Neuronal stem cell (in vitro differentiated cells): Measurements from ENCODE around the gene DUSP2.

Experiments
- DNase-seq: peaks from one replicate; pipeline ENCODE4 v3.0.0-alpha.2; 2013; ENCODE audit warnings: low spot score
- H2AFZ ChIP-seq: one replicate; pipeline ENCODE4 v1.6.1; 2013; ENCODE audit warnings: mild to moderate bottlenecking, low read length, inconsistent platforms
- H2AK5ac ChIP-seq: 2 replicates; pipeline ENCODE4 v1.6.1; 2013; ENCODE audit warnings: low read depth, mild to moderate bottlenecking, inconsistent platforms, low read length, moderate library complexity, mixed read lengths
- H2BK120ac ChIP-seq: 2 replicates; pipeline ENCODE4 v1.6.1; 2013; ENCODE audit warnings: low read depth, mild to moderate bottlenecking, inconsistent platforms, low read length, moderate library complexity, mixed read lengths
- H2BK12ac ChIP-seq: one replicate; pipeline ENCODE4 v1.6.1; 2013; ENCODE audit warnings: low read length, inconsistent platforms
- H2BK15ac ChIP-seq: 2 replicates; pipeline ENCODE4 v1.6.1; 2013; ENCODE audit warnings: mild to moderate bottlenecking, low read length, inconsistent platforms, mixed read lengths
- H2BK5ac ChIP-seq: one replicate; pipeline ENCODE4 v1.6.1; 2013; ENCODE audit warnings: inconsistent platforms, mild to moderate bottlenecking, low read length, moderate library complexity
- H3K14ac ChIP-seq: one replicate; pipeline ENCODE4 v1.6.1; 2013; ENCODE audit warnings: low read length, inconsistent platforms
- H3K18ac ChIP-seq: 2 replicates; pipeline ENCODE4 v1.6.1; 2013; ENCODE audit warnings: low read length, inconsistent platforms
- H3K23ac ChIP-seq: 2 replicates; pipeline ENCODE4 v1.6.1; 2013; ENCODE audit warnings: low read depth, mild to moderate bottlenecking, mixed read lengths, low read length, inconsistent platforms; ENCODE audit not compliant: poor library complexity
- H3K27ac ChIP-seq: replicated peaks from 3 replicates; pipeline ENCODE4 v1.5.1; 2013; ENCODE audit warnings: low read length, inconsistent platforms
- H3K27me3 ChIP-seq, 3 experiments: 2 replicates each; pipeline ENCODE4 v1.6.1; 2013; ENCODE audit warnings: low read length in 3 of 3, mild to moderate bottlenecking in 2 of 3, inconsistent platforms in 1 of 3, low read depth in 1 of 3, mixed read lengths in 1 of 3, moderate library complexity in 1 of 3; ENCODE audit not compliant: control insufficient read depth in 3 of 3, insufficient read depth in 3 of 3
- H3K36me3 ChIP-seq, 2 donors: replicated peaks in 1 of 2; 2 replicates each; pipeline ENCODE4 v1.6.1; 2013; ENCODE audit warnings: low read length in 2 of 2; ENCODE audit not compliant: control insufficient read depth in 2 of 2, insufficient read depth in 2 of 2
- H3K4ac ChIP-seq: 2 replicates; pipeline ENCODE4 v1.6.1; 2013; ENCODE audit warnings: inconsistent platforms, mild to moderate bottlenecking, low read length, moderate library complexity
- H3K4me1 ChIP-seq, 2 donors: 1 replicate in 1 of 2; 2 replicates in 1 of 2; pipeline ENCODE4 v1.6.1; 2013; ENCODE audit warnings: low read length in 2 of 2, low read depth in 1 of 2; ENCODE audit not compliant: control insufficient read depth in 2 of 2, insufficient read depth in 1 of 2
- H3K4me2 ChIP-seq: one replicate; pipeline ENCODE4 v1.6.1; 2013; ENCODE audit warnings: mild to moderate bottlenecking, low read length, inconsistent platforms; ENCODE audit not compliant: insufficient read depth, poor library complexity, severe bottlenecking
- H3K4me3 ChIP-seq, 2 donors: 2 replicates each; pipeline ENCODE4 v1.5.1; 2013; ENCODE audit warnings: low read length in 2 of 2, mild to moderate bottlenecking in 2 of 2, inconsistent platforms in 1 of 2, moderate library complexity in 1 of 2
- H3K79me1 ChIP-seq: one replicate; pipeline ENCODE4 v1.6.1; 2013; ENCODE audit warnings: low read depth, mild to moderate bottlenecking, inconsistent platforms, low read length, moderate library complexity
- H3K9ac ChIP-seq: one replicate; pipeline ENCODE4 v1.6.1; 2013; ENCODE audit warnings: mild to moderate bottlenecking, low read depth, low read length, inconsistent platforms; ENCODE audit not compliant: poor library complexity
- H3K9me3 ChIP-seq, 2 donors: replicated peaks in 1 of 2; 2 replicates each; pipeline versions ENCODE3 to v1.6.1; 2013; ENCODE audit warnings: low read length in 2 of 2, mild to moderate bottlenecking in 2 of 2, inconsistent platforms in 1 of 2, low read depth in 1 of 2, mixed read lengths in 1 of 2, moderate library complexity in 1 of 2; ENCODE audit not compliant: control insufficient read depth in 2 of 2, insufficient read depth in 1 of 2
- H4K8ac ChIP-seq: one replicate; pipeline ENCODE4 v1.6.1; 2013; ENCODE audit warnings: low read depth, mild to moderate bottlenecking, inconsistent platforms, low read length, moderate library complexity
- H4K91ac ChIP-seq: one replicate; pipeline ENCODE4 v1.6.1; 2013; ENCODE audit warnings: low read length, low read depth, mild to moderate bottlenecking, inconsistent platforms; ENCODE audit not compliant: poor library complexity
- WGBS, 2 donors: extraction: QIAGEN DNeasy Blood & Tissue Kit; methylation state at CpG; one replicate each; pipeline ENCODE4 v1.1.7; 2013; ENCODE audit warnings: missing lambda C conversion rate in 2 of 2, mixed read lengths in 1 of 2; ENCODE audit not compliant: insufficient read length in 2 of 2, insufficient replicate concordance in 1 of 2; ENCODE audit errors: extremely low coverage in 2 of 2; 5-methylcytosine and 5-hydroxymethylcytosine counted together

Gene DUSP2

GRCh38 chr2:96169868-96170507, 24.7 kb upstream of the DUSP2 start:
- H3K9me3 ChIP-seq: no peaks in the 10 kb centered on the region
- no CpG with 5 or more reads among the region's 2 CpGs for WGBS, 2 donors
- H2BK5ac ChIP-seq: no peak overlapping the region
- H3K79me1 ChIP-seq: no peaks in the 10 kb centered on the region
- DNase-seq: no peak
- no peak overlapping the region for H3K23ac ChIP-seq
- no peaks in the 10 kb centered on the region for H3K27me3 ChIP-seq
- no peaks in the 10 kb centered on the region for H3K4me1 ChIP-seq
- H3K27ac ChIP-seq: no peak overlapping the region
- no peak overlapping the region for H3K18ac ChIP-seq
- H3K9ac ChIP-seq: no peak overlapping the region
- no peak overlapping the region for H2BK12ac ChIP-seq
- H3K4me3 ChIP-seq: no peak overlapping the region
- no peak overlapping the region for H2AFZ ChIP-seq
- H3K14ac ChIP-seq: no peak overlapping the region
- no peak overlapping the region for H4K8ac ChIP-seq
- no peak overlapping the region for H3K4ac ChIP-seq
- H3K36me3 ChIP-seq: no peaks in the 10 kb centered on the region
- no peak overlapping the region for H2BK120ac ChIP-seq
- no peak overlapping the region for H3K4me2 ChIP-seq
- H2BK15ac ChIP-seq: no peak overlapping the region
- no peak overlapping the region for H4K91ac ChIP-seq
- no peak overlapping the region for H2AK5ac ChIP-seq

- no peak overlapping the region for H3K27ac ChIP-seq
- no peaks in the 10 kb centered on the region for H3K27me3 ChIP-seq
- WGBS, 2 donors: no CpG with 5 or more reads among the region's 6 CpGs
Measured at GRCh38 chr2:96167407-96168013, 22.3 kb upstream of the DUSP2 start.

GRCh38 chr2:96164459-96165184, 19.4 kb upstream of the DUSP2 start:
- H2AK5ac ChIP-seq: peak overlapping the region; percentile 90
- H3K4ac ChIP-seq: no peak overlapping the region
- peaks cover 0 to 2% of the 10 kb centered on the region in 2 donors for H3K9me3 ChIP-seq

More at GRCh38 chr2:96167407-96168013, 22.3 kb upstream of the DUSP2 start:
- H3K23ac ChIP-seq: no peak overlapping the region
- no peak overlapping the region for H4K91ac ChIP-seq
- H3K14ac ChIP-seq: no peak overlapping the region
- no peak overlapping the region for H3K4me3 ChIP-seq
- H2BK15ac ChIP-seq: no peak overlapping the region
- no peak overlapping the region for H4K8ac ChIP-seq
- H3K9ac ChIP-seq: no peak overlapping the region
- no peaks in the 10 kb centered on the region for H3K79me1 ChIP-seq
- no peak overlapping the region for H2BK5ac ChIP-seq
- peaks cover 0 to 2% of the 10 kb centered on the region in 2 donors for H3K9me3 ChIP-seq
- no peak overlapping the region for H2BK12ac ChIP-seq
- H3K4ac ChIP-seq: no peak overlapping the region
- H3K18ac ChIP-seq: no peak overlapping the region
- no peak overlapping the region for H3K4me2 ChIP-seq
- H2BK120ac ChIP-seq: no peak overlapping the region
- H2AFZ ChIP-seq: no peak overlapping the region
- H3K36me3 ChIP-seq: no peaks in the 10 kb centered on the region
- peaks cover 0 to 6% of the 10 kb centered on the region in 2 donors for H3K4me1 ChIP-seq
- H2AK5ac ChIP-seq: no peak overlapping the region
- DNase-seq: no peak

More at GRCh38 chr2:96164459-96165184, 19.4 kb upstream of the DUSP2 start:
- Histone ChIP-seq H3K27me3 (no peaks in the 10 kb centered on the region), H3K9ac (no peak overlapping the region), H4K91ac (peak overlapping the region; percentile 89), H4K8ac (peak overlapping the region; percentile 76), H2AFZ (peak overlapping the region; percentile 87), H2BK12ac (no peak overlapping the region), H3K4me2 (no peak overlapping the region), H3K14ac (peak overlapping the region; percentile 38), H2BK120ac (no peak overlapping the region), H3K4me1 (peaks cover 0 to 6% of the 10 kb centered on the region in 2 donors), H3K36me3 (no peaks in the 10 kb centered on the region), H3K79me1 (no peaks in the 10 kb centered on the region), H3K23ac (peak overlapping the region; percentile 44), H3K18ac (peak overlapping the region; percentile 83), H3K27ac (no peak overlapping the region), H2BK5ac (no peak overlapping the region), H2BK15ac (peak overlapping the region; percentile 71), H3K4me3 (no peak overlapping the region)
- no peak for DNase-seq
- no CpG with 5 or more reads among the region's 18 CpGs for WGBS, 2 donors
